H1 (cell line): ENCODE results near the gene CAMKMT. TPM values are rescaled to one million over a fixed set of nuclear protein-coding genes. Genes with fewer than 3 reads are reported as not detected.

ENCODE experiments used
- CTCF ChIA-PET: fragments of 300-600 bp; sonication (Branson Sonifier 250); formaldehyde crosslinking; loops from one replicate; lab custom pipeline; 2021; ENCODE audit not compliant: partially characterized antibody; lab: Charles Lee
- POLR2A ChIA-PET: fragments of 300-600 bp; sonication (Branson Sonifier 250); formaldehyde crosslinking; loops from one replicate; lab custom pipeline; 2021; ENCODE audit warnings: inconsistent platforms; ENCODE audit not compliant: partially characterized antibody; lab: Charles Lee
- DNase-seq, 2 experiments: peaks; one replicate each; pipeline versions ENCODE4 v3.0.0 to v3.0.0-alpha.2; 2010 to 2022; ENCODE audit warnings: low spot score in 2 of 2, low read depth in 1 of 2, mixed read lengths in 1 of 2
- FAIRE-seq: peaks from 2 replicates; lab custom pipeline; 2011; peaks lifted over from hg19 to GRCh38; lab: Jason Lieb, UNC
- H2AFZ ChIP-seq: 2 replicates; pipeline ENCODE4 v1.8.1; 2012; ENCODE audit warnings: low read length, inconsistent platforms
- H2AK5ac ChIP-seq: 2 replicates; pipeline ENCODE4 v1.6.1; 2013; ENCODE audit warnings: low read depth, low read length
- H2BK120ac ChIP-seq: replicated peaks from 2 replicates; pipeline ENCODE3; 2013; ENCODE audit warnings: low read depth, low read length, inconsistent platforms
- H2BK12ac ChIP-seq: 2 replicates; pipeline ENCODE4 v1.6.1; 2013; ENCODE audit warnings: low read depth, low read length
- H2BK15ac ChIP-seq: 2 replicates; pipeline ENCODE4 v1.6.1; 2013; ENCODE audit warnings: low read length
- H2BK20ac ChIP-seq: 2 replicates; pipeline ENCODE4 v1.6.1; 2013; ENCODE audit warnings: low read length
- H2BK5ac ChIP-seq: 2 replicates; pipeline ENCODE4 v1.6.1; 2013; ENCODE audit warnings: low read depth, low read length
- H3K14ac ChIP-seq: 2 replicates; pipeline ENCODE4 v1.6.1; 2013; ENCODE audit warnings: inconsistent platforms; ENCODE audit not compliant: insufficient read length
- H3K18ac ChIP-seq: 2 replicates; pipeline ENCODE4 v1.6.1; 2013; ENCODE audit warnings: low read length; ENCODE audit errors: extremely low read depth
- H3K23ac ChIP-seq: 2 replicates; pipeline ENCODE4 v1.6.1; 2013; ENCODE audit warnings: inconsistent platforms; ENCODE audit not compliant: insufficient read length
- H3K23me2 ChIP-seq: 2 replicates; pipeline ENCODE4 v1.6.1; 2013; ENCODE audit warnings: low read depth, low read length
- H3K27ac ChIP-seq: 2 replicates; pipeline ENCODE4 v1.6.1; 2011; ENCODE audit warnings: low read depth, low read length, inconsistent platforms
- H3K27me3 ChIP-seq, 4 experiments: replicated peaks in 1 of 4; 1 replicate in 1 of 4; 2 replicates in 3 of 4; pipeline versions ENCODE4 v1.6.1 to v1.8.1; 2011 to 2013; ENCODE audit warnings: low read length in 3 of 4, mild to moderate bottlenecking in 3 of 4, inconsistent platforms in 2 of 4, mixed read lengths in 2 of 4, moderate library complexity in 1 of 4; ENCODE audit not compliant: control insufficient read depth in 3 of 4, insufficient read depth in 3 of 4; ENCODE audit errors: extremely low read depth in 1 of 4
- H3K36me3 ChIP-seq, 4 experiments: 2 replicates each; pipeline versions ENCODE4 v1.6.1 to v1.8.1; 2011 to 2013; ENCODE audit warnings: mild to moderate bottlenecking in 4 of 4, low read length in 3 of 4, moderate library complexity in 2 of 4, control low read depth in 1 of 4, inconsistent platforms in 1 of 4; ENCODE audit not compliant: insufficient read depth in 4 of 4, control insufficient read depth in 2 of 4
- H3K4ac ChIP-seq: replicated peaks from 2 replicates; pipeline ENCODE3; 2013; ENCODE audit warnings: low read length, low read depth, mixed read lengths, inconsistent platforms; ENCODE audit not compliant: insufficient read length
- H3K4me1 ChIP-seq, 4 experiments: replicated peaks in 1 of 4; 1 replicate in 1 of 4; 2 replicates in 3 of 4; pipeline versions ENCODE4 v1.6.1 to v1.8.1; 2011 to 2013; ENCODE audit warnings: low read length in 3 of 4, inconsistent platforms in 2 of 4, mixed read lengths in 1 of 4; ENCODE audit not compliant: insufficient read depth in 4 of 4, control insufficient read depth in 3 of 4
- H3K4me2 ChIP-seq, 2 experiments: 2 replicates each; pipeline versions ENCODE4 v1.6.1 to v1.8.1; 2011 to 2013; ENCODE audit warnings: low read depth in 2 of 2, low read length in 2 of 2, control low read depth in 1 of 2, inconsistent platforms in 1 of 2, mild to moderate bottlenecking in 1 of 2; ENCODE audit not compliant: insufficient read depth in 1 of 2
- H3K4me3 ChIP-seq, 4 experiments: fragments of 200-600, 300-600 bp in 1 of 4; sonication (generic), shearing (Covaris generic), sonication (Bioruptor Twin) in 1 of 4; 2 replicates each; pipeline versions ENCODE4 v1.5.1 to v1.8.1; 2011 to 2016; ENCODE audit warnings: low read length in 4 of 4, low read depth in 3 of 4, control low read depth in 2 of 4, inconsistent platforms in 2 of 4, mild to moderate bottlenecking in 2 of 4, mixed read lengths in 1 of 4, moderate library complexity in 1 of 4; ENCODE audit not compliant: insufficient read depth in 2 of 4; ENCODE audit errors: extremely low read depth in 1 of 4
- H3K56ac ChIP-seq: replicated peaks from 2 replicates; pipeline ENCODE3; 2013; ENCODE audit warnings: low read depth, mild to moderate bottlenecking, mixed read lengths, low read length, inconsistent platforms; ENCODE audit not compliant: insufficient read length
- H3K79me1 ChIP-seq: 2 replicates; pipeline ENCODE4 v1.6.1; 2013; ENCODE audit warnings: low read depth, low read length, control low read depth
- H3K79me2 ChIP-seq, 2 experiments: 2 replicates each; pipeline versions ENCODE4 v1.6.1 to v1.8.1; 2012 to 2013; ENCODE audit warnings: low read length in 2 of 2, mild to moderate bottlenecking in 2 of 2, inconsistent platforms in 1 of 2; ENCODE audit not compliant: insufficient read depth in 2 of 2, control insufficient read depth in 1 of 2
- H3K9ac ChIP-seq, 4 experiments: replicated peaks in 1 of 4; 1 replicate in 1 of 4; 2 replicates in 3 of 4; pipeline versions ENCODE4 v1.6.1 to v1.8.1; 2011 to 2013; ENCODE audit warnings: low read depth in 3 of 4, low read length in 3 of 4, control low read depth in 2 of 4, mild to moderate bottlenecking in 2 of 4, moderate library complexity in 2 of 4, inconsistent platforms in 1 of 4; ENCODE audit errors: extremely low read depth in 1 of 4
- H3K9me3 ChIP-seq, 2 experiments: 2 replicates each; pipeline versions ENCODE4 v1.6.1 to v1.8.1; 2012 to 2013; ENCODE audit warnings: mild to moderate bottlenecking in 2 of 2, moderate library complexity in 2 of 2, control low read depth in 1 of 2, inconsistent platforms in 1 of 2, low read depth in 1 of 2, low read length in 1 of 2, mixed read lengths in 1 of 2; ENCODE audit not compliant: insufficient read depth in 2 of 2
- H4K20me1 ChIP-seq, 2 experiments: replicated peaks in 1 of 2; 2 replicates each; pipeline versions ENCODE3 to v1.8.1; 2011 to 2013; ENCODE audit warnings: inconsistent platforms in 2 of 2, low read length in 2 of 2, mild to moderate bottlenecking in 1 of 2; ENCODE audit not compliant: insufficient read depth in 2 of 2, control insufficient read depth in 1 of 2
- H4K5ac ChIP-seq: 2 replicates; pipeline ENCODE4 v1.6.1; 2013; ENCODE audit warnings: low read length, low read depth, mixed read lengths, inconsistent platforms; ENCODE audit not compliant: insufficient read length
- H4K8ac ChIP-seq: 2 replicates; pipeline ENCODE4 v1.8.0; 2013; ENCODE audit warnings: mild to moderate bottlenecking, moderate library complexity, low read length, inconsistent platforms; ENCODE audit not compliant: insufficient read depth; ENCODE audit errors: extremely low read depth
- H4K91ac ChIP-seq: replicated peaks from 2 replicates; pipeline ENCODE3; 2013; ENCODE audit warnings: low read length, mixed read lengths, inconsistent platforms; ENCODE audit not compliant: insufficient read length
- BCL11A ChIP-seq, 2 experiments: IDR thresholded peaks; one replicate each; pipeline ENCODE4 v1.6.1; 2011; ENCODE audit warnings: low read depth in 2 of 2, low read length in 2 of 2, mild to moderate bottlenecking in 2 of 2
- CBX5 ChIP-seq: fragments of 300-800, 300-1000 bp; sonication (generic); IDR thresholded peaks from 2 replicates; pipeline ENCODE4 v1.7.1; 2016; ENCODE audit warnings: antibody characterized with exemption, low read length, low read depth
- CBX8 ChIP-seq: fragments of 300-800, 300-1000 bp; sonication (generic); IDR thresholded peaks from 2 replicates; pipeline ENCODE4 v1.7.1; 2016; ENCODE audit warnings: low read depth, low read length, borderline replicate concordance
- CTBP2 ChIP-seq: IDR thresholded peaks from 2 replicates; pipeline ENCODE4 v1.7.0; 2011; ENCODE audit warnings: borderline replicate concordance, mild to moderate bottlenecking, moderate library complexity, mixed read lengths, low read length; ENCODE audit not compliant: insufficient read depth, insufficient read length
- E2F6 ChIP-seq: IDR thresholded peaks from 2 replicates; pipeline ENCODE4 v1.6.1; 2012; ENCODE audit warnings: inconsistent platforms
- EGR1 ChIP-seq: IDR thresholded peaks from 2 replicates; pipeline ENCODE4 v1.6.1; 2011; ENCODE audit warnings: low read depth, low read length, borderline replicate concordance
- EP300 ChIP-seq, 2 experiments: IDR thresholded peaks; 1 replicate in 1 of 2; 2 replicates in 1 of 2; pipeline ENCODE4 v1.6.1; 2011 to 2012; ENCODE audit warnings: low read depth in 2 of 2, low read length in 2 of 2, mild to moderate bottlenecking in 2 of 2, borderline replicate concordance in 1 of 2, inconsistent platforms in 1 of 2, moderate library complexity in 1 of 2
- FOSL1 ChIP-seq: IDR thresholded peaks from 2 replicates; pipeline ENCODE4 v1.6.1; 2011; ENCODE audit warnings: mild to moderate bottlenecking, low read depth, low read length, moderate library complexity; ENCODE audit not compliant: insufficient read depth
- GTF2F1 ChIP-seq: IDR thresholded peaks from 2 replicates; pipeline ENCODE4 v1.6.1; 2012; ENCODE audit warnings: low read depth, low read length, improper control_type of control experiment, borderline replicate concordance
- KDM1A ChIP-seq: fragments of 200-600, 300-600 bp; sonication (generic); IDR thresholded peaks from 2 replicates; pipeline ENCODE4 v1.7.1; 2016; ENCODE audit warnings: mild to moderate bottlenecking, low read length, borderline replicate concordance
- POLR2AphosphoS5 ChIP-seq: IDR thresholded peaks from 2 replicates; pipeline ENCODE4 v1.6.1; 2011; ENCODE audit warnings: low read depth, low read length
- TAF1 ChIP-seq: IDR thresholded peaks from 2 replicates; pipeline ENCODE4 v1.6.1; 2011; ENCODE audit warnings: mild to moderate bottlenecking, low read depth, low read length
- TBP ChIP-seq: IDR thresholded peaks from 2 replicates; pipeline ENCODE4 v1.6.1; 2011; ENCODE audit warnings: low read depth, low read length, improper control_type of control experiment
- WGBS, 2 experiments: shearing (Covaris generic) in 1 of 2; methylation state at CpG; one replicate each; pipeline versions ENCODE4 v1.1.6 to v1.1.7; 2013 to 2015; ENCODE audit warnings: low lambda C conversion rate in 2 of 2, mixed read lengths in 2 of 2, inconsistent platforms in 1 of 2, low coverage in 1 of 2, missing lambda C conversion rate in 1 of 2; ENCODE audit not compliant: insufficient replicate concordance in 2 of 2, insufficient coverage in 1 of 2, insufficient read length in 1 of 2; ENCODE audit errors: extremely low coverage in 1 of 2, missing lambda C conversion rate in 1 of 2; 5-methylcytosine and 5-hydroxymethylcytosine counted together
- polyA plus RNA-seq, 7 experiments: library from polyadenylated mRNA; depleted of rRNA in 3 of 7; stranded (reverse) in 5 of 7; unstranded in 2 of 7; fragments of >200 nt in 5 of 7; fragments of 200-250 nt in 2 of 7; gene quantifications; 1 replicate in 5 of 7; 2 replicates in 1 of 7; 4 replicates in 1 of 7; pipeline versions ENCODE4 v1.2.1 to v1.2.3, GENCODE V29; 2011 to 2013; ENCODE audit warnings: missing spikeins in 2 of 7, mixed read lengths in 2 of 7
- total RNA-seq: library from RNA; stranded (reverse); fragmentation: NEBNext Ultra II Directional; extraction: Animal tissue kit (Norgen Biotek cat#: 25700); gene quantifications from 2 replicates; pipeline ENCODE4 v1.2.1, GENCODE V29; 2021

CAMKMT gene
- total and polyA plus RNA-seq, 2 of the 8 experiments (the other 6 are each of a cell fraction or from before 2014, with no cell fraction given), result 14.7 to 22.4 TPM

- H4K91ac ChIP-seq, result no peak overlapping the region
- ChIA-PET CTCF (interaction anchor here (0.6 to 2.9 kb wide), 5 partner anchors 13 to 75 kb away, joined by 3 to 12 read pairs (median 4); no protein-coding TSS in a partner anchor), POLR2A (interaction anchor here (1.8 kb wide), 1 partner anchor 13 kb away, joined by 4 read pairs; no protein-coding TSS in a partner anchor)
- no peaks in the 10 kb centered on the region for H3K79me2 ChIP-seq
- H3K4ac ChIP-seq, result no peak overlapping the region
- DNase-seq (no peak), FAIRE-seq (no peak)
- H3K23me2 ChIP-seq, result no peaks in the 10 kb centered on the region
- H4K20me1 ChIP-seq, result no peaks in the 10 kb centered on the region
- H3K23ac ChIP-seq, result no peak overlapping the region
- peaks cover 0 to 7% (median 2%) of the 10 kb centered on the region in 4 experiments; a peak in 2 of 7 replicates for H3K4me1 ChIP-seq
- no peak overlapping the region for H3K27ac ChIP-seq
- no peak overlapping the region for H2BK120ac ChIP-seq
- no peak overlapping the region for H4K5ac ChIP-seq
- H4K8ac ChIP-seq, result no peak overlapping the region
- H3K9me3 ChIP-seq, result peaks cover 4 to 8% of the 10 kb centered on the region in 2 experiments; a peak in 2 of 4 replicates
- H2BK5ac ChIP-seq, result no peak overlapping the region
- H3K56ac ChIP-seq, result no peak overlapping the region
- no peak overlapping the region for H3K4me2 ChIP-seq
- no peaks in the 10 kb centered on the region for H3K27me3 ChIP-seq
- no peaks in the 10 kb centered on the region for H3K79me1 ChIP-seq
- H3K18ac ChIP-seq, result no peak overlapping the region
- H2AFZ ChIP-seq, result no peak overlapping the region
- no peak overlapping the region for H2AK5ac ChIP-seq
- H3K36me3 ChIP-seq, result peaks cover 0 to 8% (median 4%) of the 10 kb centered on the region in 4 experiments; a peak in 4 of 8 replicates
- no peak overlapping the region for H3K4me3 ChIP-seq
- no peak overlapping the region for H3K14ac ChIP-seq
- H3K9ac ChIP-seq, result no peak overlapping the region
- no peak overlapping the region for H2BK12ac ChIP-seq
- no peak overlapping the region for H2BK15ac ChIP-seq
- H2BK20ac ChIP-seq, result no peak overlapping the region
- 100% methylated on average over 2 of the region's 2 CpGs; no CpG with 5 or more reads in 1 of the 2 experiments for WGBS, 2 experiments
- TF ChIP-seq KDM1A (no peak), CTBP2 (no peak), TBP (no peak), CBX5 (no peak), FOSL1 (no peak), E2F6 (no peak), TAF1 (no peak), EGR1 (no peak), BCL11A (IDR thresholded peaks at IDR 0.05; ENCODE audit: low read depth in 2 of 2, low read length in 2 of 2) (no peak), EP300 (IDR thresholded peaks at IDR 0.05; ENCODE audit: borderline replicate concordance in 1 of 2, low read depth in 2 of 2, low read length in 2 of 2) (no peak), CBX8 (no peak), GTF2F1 (no peak), POLR2AphosphoS5 (no peak)
Measured at GRCh38 chr2:44444881-44445280, 83.1 kb downstream of the CAMKMT start.
